Astrocyte of the cerebellum (primary cell): Measurements from ENCODE around the gene EHD3.

Source experiments
- DNase-seq: peaks from one replicate; pipeline ENCODE4 v3.0.0-alpha.2; 2011; ENCODE audit warnings: low read depth
- H3K4me3 ChIP-seq: 2 replicates; pipeline ENCODE4 v1.5.1; 2011; ENCODE audit warnings: mild to moderate bottlenecking, low read depth, low read length, moderate library complexity
- in situ Hi-C: cut with HindIII; loops from 2 replicates; pipeline ENCODE4 v1.10.0; 2017; ENCODE audit warnings: low sequenced_read_pairs
- TF ChIP-seq, protein P1 (sequence below): IDR thresholded peaks from 2 replicates; pipeline ENCODE4 v1.5.1; 2012; ENCODE audit warnings: low read length, low read depth, moderate library complexity, mild to moderate bottlenecking; ENCODE audit errors: missing control alignments

The EHD3 gene

DNA sequence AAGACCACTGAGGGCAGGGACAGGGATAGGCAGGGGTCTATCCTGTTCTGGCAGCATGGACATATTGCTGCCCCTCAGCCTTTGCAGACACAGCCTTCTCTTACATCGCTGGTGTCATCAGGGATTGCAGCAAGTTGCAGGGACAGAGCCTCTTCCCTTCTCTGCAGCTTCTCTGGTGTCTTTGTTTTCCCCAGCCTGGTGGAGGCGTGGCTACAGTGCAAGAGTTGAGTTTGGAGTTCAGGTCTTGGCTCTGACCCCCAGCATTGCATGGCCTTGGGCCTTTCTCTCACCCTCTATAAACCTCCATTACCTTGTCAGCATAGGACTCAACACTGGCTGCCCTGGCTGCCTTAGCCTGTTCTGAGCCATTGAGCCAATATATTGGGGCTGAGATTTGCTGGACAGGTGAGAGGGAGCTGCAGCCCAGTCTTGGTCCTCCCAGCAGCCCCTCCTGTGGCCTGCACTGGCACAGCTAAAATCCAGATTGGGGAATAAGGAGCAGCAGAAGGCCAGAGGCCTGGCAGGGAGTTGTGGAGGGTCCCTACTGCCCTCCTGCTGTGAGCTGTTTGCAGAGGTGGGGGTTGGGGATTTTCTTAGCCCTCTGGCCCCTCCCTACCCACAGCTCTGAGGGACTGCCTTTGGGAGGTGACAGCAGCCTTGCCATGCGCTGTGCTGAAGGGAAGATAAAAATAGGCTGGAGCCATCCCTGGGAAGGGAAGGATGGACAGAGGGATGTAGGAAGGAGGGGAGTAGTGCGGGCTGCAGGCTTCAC lies 22.8 kb downstream of the EHD3 start:
- no peak overlapping the region for H3K4me3 ChIP-seq
- in situ Hi-C loops: no loop called here
- DNase-seq: no peak
- TF ChIP-seq, protein P1, sequence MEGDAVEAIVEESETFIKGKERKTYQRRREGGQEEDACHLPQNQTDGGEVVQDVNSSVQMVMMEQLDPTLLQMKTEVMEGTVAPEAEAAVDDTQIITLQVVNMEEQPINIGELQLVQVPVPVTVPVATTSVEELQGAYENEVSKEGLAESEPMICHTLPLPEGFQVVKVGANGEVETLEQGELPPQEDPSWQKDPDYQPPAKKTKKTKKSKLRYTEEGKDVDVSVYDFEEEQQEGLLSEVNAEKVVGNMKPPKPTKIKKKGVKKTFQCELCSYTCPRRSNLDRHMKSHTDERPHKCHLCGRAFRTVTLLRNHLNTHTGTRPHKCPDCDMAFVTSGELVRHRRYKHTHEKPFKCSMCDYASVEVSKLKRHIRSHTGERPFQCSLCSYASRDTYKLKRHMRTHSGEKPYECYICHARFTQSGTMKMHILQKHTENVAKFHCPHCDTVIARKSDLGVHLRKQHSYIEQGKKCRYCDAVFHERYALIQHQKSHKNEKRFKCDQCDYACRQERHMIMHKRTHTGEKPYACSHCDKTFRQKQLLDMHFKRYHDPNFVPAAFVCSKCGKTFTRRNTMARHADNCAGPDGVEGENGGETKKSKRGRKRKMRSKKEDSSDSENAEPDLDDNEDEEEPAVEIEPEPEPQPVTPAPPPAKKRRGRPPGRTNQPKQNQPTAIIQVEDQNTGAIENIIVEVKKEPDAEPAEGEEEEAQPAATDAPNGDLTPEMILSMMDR: no peak

DNA sequence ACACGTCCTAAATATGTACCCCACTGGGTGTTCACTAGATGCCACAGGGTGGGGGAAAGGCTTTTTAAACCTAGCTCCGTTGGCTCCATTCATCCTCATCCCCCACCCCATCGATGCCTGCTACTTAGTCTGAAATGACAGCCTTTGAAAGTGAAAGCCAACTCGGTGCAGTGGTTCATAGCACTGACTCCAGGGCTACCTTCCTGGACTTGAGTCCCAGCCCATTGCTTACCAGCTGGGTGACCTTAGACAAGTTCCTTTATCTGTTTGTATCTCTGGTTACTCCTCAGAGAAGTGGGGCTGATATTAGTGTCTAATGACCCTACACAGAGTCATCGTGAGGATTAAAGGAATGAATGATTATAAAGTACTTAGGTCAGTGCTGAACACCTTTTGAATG lies 24.4 kb downstream of the EHD3 start:
- TF ChIP-seq, protein P1: no peak
- H3K4me3 ChIP-seq: no peak overlapping the region
- DNase-seq: no peak
- in situ Hi-C loops: no loop called here

DNA sequence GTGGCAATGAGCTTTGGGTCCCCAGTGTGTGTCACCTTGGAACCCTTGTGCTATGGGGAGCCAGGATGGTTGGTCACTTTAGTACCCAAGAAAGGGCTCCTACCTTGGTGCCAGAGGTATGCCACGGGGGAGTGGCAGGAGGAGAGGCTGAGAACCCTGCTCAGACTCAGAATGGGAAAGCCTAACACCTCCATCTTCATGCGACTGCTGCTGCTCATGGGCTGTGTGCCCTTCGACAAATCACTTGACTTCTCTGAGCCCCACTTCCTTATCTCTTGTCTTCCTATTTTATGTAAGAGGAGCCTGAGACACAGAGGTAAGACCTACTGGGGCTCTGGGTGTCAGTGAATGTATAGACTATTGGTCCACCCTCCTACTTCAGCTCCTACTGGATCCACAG lies 25.1 kb downstream of the EHD3 start:
- in situ Hi-C loops: no loop called here
- no peak for DNase-seq
- H3K4me3 ChIP-seq: no peak overlapping the region
- TF ChIP-seq, protein P1: no peak

DNA sequence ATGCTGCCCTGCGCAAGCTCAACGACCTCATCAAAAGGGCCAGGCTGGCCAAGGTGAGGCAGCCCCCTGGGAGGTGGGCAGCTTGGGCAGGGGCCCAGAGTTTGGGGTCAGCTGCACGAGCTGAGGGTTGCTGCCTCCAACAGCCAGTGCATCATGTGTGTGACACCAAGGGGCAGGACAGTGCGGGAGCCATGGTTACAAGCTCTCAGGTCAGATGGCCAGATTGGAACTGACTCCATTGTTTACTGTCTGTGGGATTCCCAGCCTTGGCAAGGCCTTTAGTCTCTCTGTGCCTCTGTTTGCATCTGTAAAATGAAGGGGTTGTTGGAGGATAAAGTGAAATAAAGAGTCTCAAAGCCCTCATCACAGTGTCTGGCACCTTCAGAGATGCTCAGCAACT lies 26.9 kb downstream of the EHD3 start:
- DNase-seq: no peak
- TF ChIP-seq, protein P1: no peak
- in situ Hi-C loops: no loop called here
- no peak overlapping the region for H3K4me3 ChIP-seq

DNA sequence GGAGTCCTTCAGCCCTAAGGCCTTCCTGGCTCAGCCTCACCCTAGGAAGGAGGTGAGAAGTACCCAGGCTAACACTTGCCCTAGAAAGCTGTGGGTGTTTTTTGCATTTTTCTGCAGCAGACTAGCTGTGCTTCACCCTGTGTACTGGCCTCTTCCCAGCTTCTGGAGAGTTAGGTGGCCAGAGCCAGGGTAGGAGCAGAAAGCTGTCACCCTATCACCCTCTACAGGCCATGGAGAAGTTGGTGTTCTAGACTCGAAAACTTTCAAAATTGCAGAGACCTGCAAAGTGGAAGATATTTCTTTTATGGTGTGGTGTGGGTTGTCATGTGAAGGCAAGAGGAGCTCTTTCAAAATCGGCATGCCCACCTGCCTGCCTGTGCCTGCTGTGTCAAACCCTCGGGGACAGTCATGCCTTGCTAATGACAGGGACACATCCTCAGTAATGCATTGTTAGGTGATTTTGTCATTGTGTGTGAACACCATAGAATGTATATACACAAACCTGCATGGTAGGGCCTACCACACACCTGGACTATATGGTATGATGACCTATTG lies 29.8 kb downstream of the EHD3 start:
- in situ Hi-C loops: no loop called here
- TF ChIP-seq, protein P1: no peak

DNA sequence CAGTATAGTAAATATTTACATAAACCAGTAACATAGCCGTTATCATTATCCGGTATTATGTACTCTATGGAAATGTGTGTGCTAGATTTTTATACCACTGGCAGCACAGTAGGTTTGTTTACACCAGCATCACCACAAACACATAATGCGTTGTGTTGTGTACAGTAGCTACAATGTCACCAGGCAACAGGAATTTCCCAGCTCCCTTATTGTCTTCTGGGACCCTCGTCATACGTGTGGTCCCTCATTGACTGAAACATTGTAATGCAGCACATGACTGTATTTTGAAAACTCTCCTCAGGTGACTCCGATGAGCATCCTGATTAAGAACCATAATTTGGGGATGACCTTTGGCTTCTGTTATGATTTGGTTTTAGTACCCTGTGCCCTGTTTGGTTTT lies 31.3 kb downstream of the EHD3 start:
- in situ Hi-C loops: no loop called here
- DNase-seq: no peak
- no peak overlapping the region for H3K4me3 ChIP-seq
- TF ChIP-seq, protein P1: no peak

More for the DNA sequence above, 29.8 kb downstream of the EHD3 start:
- no peak for DNase-seq
- no peak overlapping the region for H3K4me3 ChIP-seq
